K562 (cell line): Measurements from ENCODE around the gene IQCF6.

ENCODE experiments used
- EZH2 ChIP-seq: IDR thresholded peaks from 2 replicates; pipeline ENCODE4 v1.6.1; 2012; ENCODE audit warnings: low read depth, mild to moderate bottlenecking, inconsistent platforms, low read length, borderline replicate concordance
- GABPA ChIP-seq: fragments of 200-800 bp; sonication (Bioruptor generic); conservative IDR thresholded peaks from 2 replicates; pipeline ENCODE4 v1.6.1; 2016; ENCODE audit warnings: low read depth, missing genetic modification characterization, missing compliant biosample characterization
- GATAD2B ChIP-seq: fragments of 450-650 bp; IDR thresholded peaks from 2 replicates; pipeline ENCODE4 v1.6.1; 2017; ENCODE audit warnings: mild to moderate bottlenecking, borderline replicate concordance
- HDAC6 ChIP-seq: IDR thresholded peaks from 2 replicates; pipeline ENCODE4 v1.6.1; 2012; ENCODE audit warnings: low read depth, mild to moderate bottlenecking, control low read depth, inconsistent platforms, low read length, moderate library complexity
- UBTF ChIP-seq, 2 experiments: IDR thresholded peaks; 2 replicates each; pipeline ENCODE4 v1.6.1; 2012; ENCODE audit warnings: improper control_type of control experiment in 2 of 2, low read depth in 2 of 2, low read length in 2 of 2, borderline replicate concordance in 1 of 2
- ZEB2 ChIP-seq: fragments of 450-650 bp; IDR thresholded peaks from 2 replicates; pipeline ENCODE4 v1.6.1; 2016
- ZNF212 ChIP-seq: fragments of 450-650 bp; formaldehyde crosslinking; IDR thresholded peaks from 2 replicates; pipeline ENCODE4 v1.4.0; 2020; ENCODE audit warnings: mild to moderate bottlenecking
- ZNF518B ChIP-seq: fragments of 250-450 bp; sonication (Bioruptor Pico); IDR thresholded peaks from 2 replicates; pipeline ENCODE4 v1.5.0; 2021; ENCODE audit warnings: mild to moderate bottlenecking, moderate library complexity
- TF ChIP-seq, protein P1 (sequence below), 3 experiments: IDR thresholded peaks in 2 of 3; conservative IDR thresholded peaks in 1 of 3; 2 replicates each; pipeline ENCODE4 v1.5.1; 2011 to 2012; ENCODE audit warnings: low read length in 3 of 3, mild to moderate bottlenecking in 3 of 3, control low read depth in 2 of 3, improper control_type of control experiment in 1 of 3, inconsistent platforms in 1 of 3, low read depth in 1 of 3, mixed read lengths in 1 of 3, moderate library complexity in 1 of 3; ENCODE audit not compliant: insufficient read depth in 2 of 3

DNA sequence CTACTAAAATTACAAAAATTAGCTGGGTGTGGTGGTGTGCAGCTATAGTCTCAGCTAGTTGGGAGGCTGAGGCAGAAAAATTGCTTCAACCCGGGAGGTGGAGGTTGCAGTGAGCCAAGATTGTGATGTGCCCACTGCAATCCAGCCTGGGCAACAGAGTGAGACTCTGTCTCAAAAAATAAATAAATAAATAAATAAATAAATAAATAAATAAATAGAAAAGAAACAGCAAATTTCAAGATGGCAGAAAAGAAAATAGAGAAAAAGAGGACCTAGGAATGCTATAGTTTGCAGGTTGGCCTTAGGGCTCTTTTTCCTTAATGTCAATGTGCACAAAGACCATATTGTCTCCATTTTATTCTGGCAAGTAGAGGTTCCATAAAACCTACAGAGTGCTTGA lies 28.2 kb downstream of the IQCF6 start:
- TF ChIP-seq ZEB2 (no peak), GATAD2B (no peak), EZH2 (no peak), GABPA (tag) (no peak), HDAC6 (no peak), ZNF212 (CRISPR knock-in tag) (no peak), ZNF518B (CRISPR knock-in tag) (no peak), UBTF (IDR thresholded peaks at IDR 0.05; ENCODE audit: borderline replicate concordance in 1 of 2, low read depth in 2 of 2, low read length in 2 of 2) (no peak)
- TF ChIP-seq, protein P1, sequence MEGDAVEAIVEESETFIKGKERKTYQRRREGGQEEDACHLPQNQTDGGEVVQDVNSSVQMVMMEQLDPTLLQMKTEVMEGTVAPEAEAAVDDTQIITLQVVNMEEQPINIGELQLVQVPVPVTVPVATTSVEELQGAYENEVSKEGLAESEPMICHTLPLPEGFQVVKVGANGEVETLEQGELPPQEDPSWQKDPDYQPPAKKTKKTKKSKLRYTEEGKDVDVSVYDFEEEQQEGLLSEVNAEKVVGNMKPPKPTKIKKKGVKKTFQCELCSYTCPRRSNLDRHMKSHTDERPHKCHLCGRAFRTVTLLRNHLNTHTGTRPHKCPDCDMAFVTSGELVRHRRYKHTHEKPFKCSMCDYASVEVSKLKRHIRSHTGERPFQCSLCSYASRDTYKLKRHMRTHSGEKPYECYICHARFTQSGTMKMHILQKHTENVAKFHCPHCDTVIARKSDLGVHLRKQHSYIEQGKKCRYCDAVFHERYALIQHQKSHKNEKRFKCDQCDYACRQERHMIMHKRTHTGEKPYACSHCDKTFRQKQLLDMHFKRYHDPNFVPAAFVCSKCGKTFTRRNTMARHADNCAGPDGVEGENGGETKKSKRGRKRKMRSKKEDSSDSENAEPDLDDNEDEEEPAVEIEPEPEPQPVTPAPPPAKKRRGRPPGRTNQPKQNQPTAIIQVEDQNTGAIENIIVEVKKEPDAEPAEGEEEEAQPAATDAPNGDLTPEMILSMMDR (IDR thresholded peaks at IDR 0.05 in 2 of 3, conservative IDR thresholded peaks at IDR 0.05 in 1 of 3; ENCODE audit: insufficient read depth in 2 of 3, low read depth in 1 of 3, low read length in 3 of 3): no peak
